HepG2 (cell line): ENCODE results near the gene GAREM1. TPM values are rescaled to one million over a fixed set of nuclear protein-coding genes. Genes with fewer than 3 reads are reported as not detected.

ENCODE experiments used
- ATF4 ChIP-seq, 2 experiments: fragments of 450-650 bp in 1 of 2; sonication (generic) in 1 of 2; formaldehyde crosslinking; IDR thresholded peaks; 2 replicates each; pipeline versions ENCODE4 v1.5.0 to v1.8.0; 2020 to 2022; ENCODE audit warnings: mild to moderate bottlenecking in 1 of 2, missing genetic modification reagents in 1 of 2
- EED ChIP-seq: sonication (generic); formaldehyde crosslinking; IDR thresholded peaks from 2 replicates; pipeline ENCODE4 v1.5.0; 2020; ENCODE audit warnings: mild to moderate bottlenecking, missing genetic modification reagents
- MIER2 ChIP-seq: IDR thresholded peaks from 2 replicates; pipeline ENCODE4 v1.6.1; 2016; ENCODE audit warnings: missing biosample characterization, missing genetic modification reagents
- MTF2 ChIP-seq: sonication (generic); formaldehyde crosslinking; IDR thresholded peaks from 2 replicates; pipeline ENCODE4 v1.5.0; 2020; ENCODE audit warnings: missing genetic modification reagents, borderline replicate concordance
- NCOR1 ChIP-seq: fragments of 200-600 bp; sonication (generic); IDR thresholded peaks from 2 replicates; pipeline ENCODE4 v1.7.0; 2017; ENCODE audit warnings: antibody characterized with exemption, low read length, borderline replicate concordance
- SRSF9 ChIP-seq: fragments of 200-400 bp; formaldehyde crosslinking; IDR thresholded peaks from 2 replicates; pipeline ENCODE4 v1.6.1; 2018; ENCODE audit warnings: borderline replicate concordance, mild to moderate bottlenecking, low read depth, low read length; ENCODE audit not compliant: insufficient read depth, poor library complexity, severe bottlenecking
- ZNF292 ChIP-seq: sonication (generic); formaldehyde crosslinking; IDR thresholded peaks from 2 replicates; pipeline ENCODE4 v1.8.1; 2022; ENCODE audit warnings: mild to moderate bottlenecking, low read depth, missing genetic modification reagents, borderline replicate concordance
- ZNF382 ChIP-seq: sonication (generic); formaldehyde crosslinking; IDR thresholded peaks from 2 replicates; pipeline ENCODE4 v1.5.0; 2020; ENCODE audit warnings: missing genetic modification reagents, mild to moderate bottlenecking, borderline replicate concordance
- ZNF407 ChIP-seq: sonication (generic); formaldehyde crosslinking; IDR thresholded peaks from one replicate; pipeline ENCODE4 v1.5.1; 2020; ENCODE audit warnings: mild to moderate bottlenecking, missing genetic modification reagents; ENCODE audit errors: not compliant biosample characterization
- ZNF512 ChIP-seq: sonication (generic); formaldehyde crosslinking; IDR thresholded peaks from 2 replicates; pipeline ENCODE4 v1.4.0; 2020; ENCODE audit warnings: mild to moderate bottlenecking, missing genetic modification reagents
- polyA plus RNA-seq, 8 experiments: library from polyadenylated mRNA; depleted of rRNA in 3 of 8; stranded (reverse) in 7 of 8; unstranded in 1 of 8; fragments of >200 nt; fragmentation: Illumina TruSeq in 4 of 8; extraction: Trizol in 4 of 8; gene quantifications; 2 replicates each; pipeline versions ENCODE4 v1.2.1 to v1.2.3, GENCODE V29; 2011 to 2016; ENCODE audit warnings: low read depth in 4 of 8, missing spikeins in 1 of 8, mixed read lengths in 1 of 8; ENCODE audit not compliant: insufficient read depth in 1 of 8
- total RNA-seq, 5 experiments: library from RNA; depleted of rRNA; stranded (reverse); fragments of >200 nt; fragmentation: Illumina TruSeq; extraction: Trizol; gene quantifications; 2 replicates each; pipeline ENCODE4 v1.2.3, GENCODE V29; 2016; ENCODE audit warnings: low read depth in 1 of 5
- TF ChIP-seq, protein P1 (sequence below): sonication (generic); formaldehyde crosslinking; IDR thresholded peaks from 2 replicates; pipeline ENCODE4 v1.4.0; 2020; ENCODE audit warnings: missing genetic modification reagents, borderline replicate concordance

Gene GAREM1
- total and polyA plus RNA-seq, 2 of the 13 experiments (the other 11 are each of a cell fraction or from before 2014, with no cell fraction given): 2.5 to 2.9 TPM

DNA sequence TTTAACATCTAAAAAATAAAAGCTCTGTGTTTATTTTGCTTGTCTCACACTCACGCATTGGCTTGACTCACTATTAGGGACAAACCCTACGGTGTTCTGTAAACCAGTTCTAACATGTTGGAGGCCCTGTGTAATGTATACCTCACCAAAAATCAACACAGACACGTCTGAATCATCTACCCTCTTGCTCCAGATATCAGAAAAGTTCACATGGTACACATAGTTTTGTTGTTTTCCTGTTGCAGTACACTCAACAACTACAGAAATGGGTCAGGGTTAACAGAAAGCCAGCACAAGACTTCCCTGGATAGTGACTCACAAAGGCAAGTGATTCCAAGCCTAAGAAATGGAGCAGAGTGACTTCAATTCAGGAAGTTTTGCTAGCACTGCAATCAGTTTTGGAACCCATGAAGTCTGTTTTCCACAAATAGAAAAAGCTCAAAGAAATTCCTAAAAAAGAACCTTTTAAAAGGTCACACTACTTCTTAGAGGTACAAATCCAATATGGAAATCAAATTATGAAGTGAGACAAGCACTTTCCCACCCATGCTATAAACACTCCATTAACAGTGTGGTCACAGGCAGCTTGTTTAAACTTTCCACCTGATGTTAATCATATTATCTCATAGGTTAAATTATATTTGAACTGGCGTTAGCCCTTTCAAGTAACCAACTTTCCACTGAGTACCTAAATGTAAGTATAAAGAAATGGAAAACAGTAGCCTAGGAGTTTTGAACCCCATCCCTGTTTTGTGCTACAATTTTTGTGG lies 87.4 kb downstream of the GAREM1 start (continued):
- TF ChIP-seq ZNF292 (CRISPR knock-in tag): no peak
- TF ChIP-seq ZNF512: no peak
- no peak; the same call in 1 of the 2 replicates for TF ChIP-seq NCOR1
- TF ChIP-seq ZNF382 (CRISPR knock-in tag): no peak
- TF ChIP-seq EED (CRISPR knock-in tag): no peak
- TF ChIP-seq, protein P1, sequence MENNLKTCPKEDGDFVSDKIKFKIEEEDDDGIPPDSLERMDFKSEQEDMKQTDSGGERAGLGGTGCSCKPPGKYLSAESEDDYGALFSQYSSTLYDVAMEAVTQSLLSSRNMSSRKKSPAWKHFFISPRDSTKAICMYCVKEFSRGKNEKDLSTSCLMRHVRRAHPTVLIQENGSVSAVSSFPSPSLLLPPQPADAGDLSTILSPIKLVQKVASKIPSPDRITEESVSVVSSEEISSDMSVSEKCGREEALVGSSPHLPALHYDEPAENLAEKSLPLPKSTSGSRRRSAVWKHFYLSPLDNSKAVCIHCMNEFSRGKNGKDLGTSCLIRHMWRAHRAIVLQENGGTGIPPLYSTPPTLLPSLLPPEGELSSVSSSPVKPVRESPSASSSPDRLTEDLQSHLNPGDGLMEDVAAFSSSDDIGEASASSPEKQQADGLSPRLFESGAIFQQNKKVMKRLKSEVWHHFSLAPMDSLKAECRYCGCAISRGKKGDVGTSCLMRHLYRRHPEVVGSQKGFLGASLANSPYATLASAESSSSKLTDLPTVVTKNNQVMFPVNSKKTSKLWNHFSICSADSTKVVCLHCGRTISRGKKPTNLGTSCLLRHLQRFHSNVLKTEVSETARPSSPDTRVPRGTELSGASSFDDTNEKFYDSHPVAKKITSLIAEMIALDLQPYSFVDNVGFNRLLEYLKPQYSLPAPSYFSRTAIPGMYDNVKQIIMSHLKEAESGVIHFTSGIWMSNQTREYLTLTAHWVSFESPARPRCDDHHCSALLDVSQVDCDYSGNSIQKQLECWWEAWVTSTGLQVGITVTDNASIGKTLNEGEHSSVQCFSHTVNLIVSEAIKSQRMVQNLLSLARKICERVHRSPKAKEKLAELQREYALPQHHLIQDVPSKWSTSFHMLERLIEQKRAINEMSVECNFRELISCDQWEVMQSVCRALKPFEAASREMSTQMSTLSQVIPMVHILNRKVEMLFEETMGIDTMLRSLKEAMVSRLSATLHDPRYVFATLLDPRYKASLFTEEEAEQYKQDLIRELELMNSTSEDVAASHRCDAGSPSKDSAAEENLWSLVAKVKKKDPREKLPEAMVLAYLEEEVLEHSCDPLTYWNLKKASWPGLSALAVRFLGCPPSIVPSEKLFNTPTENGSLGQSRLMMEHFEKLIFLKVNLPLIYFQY (CRISPR knock-in tag): no peak
- no peak for TF ChIP-seq MIER2 (CRISPR knock-in tag)
- TF ChIP-seq ATF4 (CRISPR knock-in tag; IDR thresholded peaks at IDR 0.05): peak in 1 of 2 experiments; percentile 48; a peak in 1 of 4 replicates
- no peak for TF ChIP-seq SRSF9
- TF ChIP-seq ZNF407 (CRISPR knock-in tag): no peak
- TF ChIP-seq MTF2 (CRISPR knock-in tag): no peak
